Effector CD8-positive, alpha-beta T cell (primary cell): ENCODE results near the gene AFF1.

Experiments used
- DNase-seq: peaks from one replicate; lab custom pipeline; 2025; lab: John Stamatoyannopoulos, UW

Gene AFF1

GRCh38 chr4:86950831-86951525 is 16.2 kb downstream of the AFF1 start:
- no peak for DNase-seq

GRCh38 chr4:86955888-86956451 is 21.2 kb downstream of the AFF1 start:
- no peak for DNase-seq

- DNase-seq: no peak
Measured at GRCh38 chr4:86957215-86957614, 22.4 kb downstream of the AFF1 start.

GRCh38 chr4:86959588-86960500 is 25.0 kb downstream of the AFF1 start:
- no peak for DNase-seq

- no peak for DNase-seq
Measured at GRCh38 chr4:86960557-86960961, 25.7 kb downstream of the AFF1 start.

- no peak for DNase-seq
Measured at GRCh38 chr4:86961116-86961515, 26.3 kb downstream of the AFF1 start.

- no peak for DNase-seq
Measured at GRCh38 chr4:86961605-86962295, 26.9 kb downstream of the AFF1 start.

GRCh38 chr4:86963697-86964096 is 28.9 kb downstream of the AFF1 start:
- no peak for DNase-seq

GRCh38 chr4:86965019-86965976 is 30.5 kb downstream of the AFF1 start:
- DNase-seq: no peak

GRCh38 chr4:86967073-86967472 is 32.3 kb downstream of the AFF1 start:
- DNase-seq: no peak

- DNase-seq: no peak
Measured at GRCh38 chr4:86967798-86968197, 33.0 kb downstream of the AFF1 start.

GRCh38 chr4:86968547-86968946 is 33.7 kb downstream of the AFF1 start:
- no peak for DNase-seq

- no peak for DNase-seq
Measured at GRCh38 chr4:86970447-86971354, 35.9 kb downstream of the AFF1 start.

GRCh38 chr4:86971355-86971683 is 36.5 kb downstream of the AFF1 start:
- DNase-seq: no peak

GRCh38 chr4:86972997-86973396 is 38.2 kb downstream of the AFF1 start:
- DNase-seq: no peak

GRCh38 chr4:86973668-86974067 is 38.9 kb downstream of the AFF1 start:
- no peak for DNase-seq

- DNase-seq: no peak
Measured at GRCh38 chr4:86974551-86974994, 39.8 kb downstream of the AFF1 start.

GRCh38 chr4:86975927-86976326 is 41.1 kb downstream of the AFF1 start:
- DNase-seq: no peak

- DNase-seq: no peak
Measured at GRCh38 chr4:86976801-86977485, 42.1 kb downstream of the AFF1 start.
